Measurements from ENCODE around the gene MYL6. TPM values are rescaled to one million over a fixed set of nuclear protein-coding genes. Genes with fewer than 3 reads are reported as not detected.

MYL6 gene
- total and polyA plus RNA-seq, 12 donors: 1,276 to 3,646 (median 1,585) TPM

DNA sequence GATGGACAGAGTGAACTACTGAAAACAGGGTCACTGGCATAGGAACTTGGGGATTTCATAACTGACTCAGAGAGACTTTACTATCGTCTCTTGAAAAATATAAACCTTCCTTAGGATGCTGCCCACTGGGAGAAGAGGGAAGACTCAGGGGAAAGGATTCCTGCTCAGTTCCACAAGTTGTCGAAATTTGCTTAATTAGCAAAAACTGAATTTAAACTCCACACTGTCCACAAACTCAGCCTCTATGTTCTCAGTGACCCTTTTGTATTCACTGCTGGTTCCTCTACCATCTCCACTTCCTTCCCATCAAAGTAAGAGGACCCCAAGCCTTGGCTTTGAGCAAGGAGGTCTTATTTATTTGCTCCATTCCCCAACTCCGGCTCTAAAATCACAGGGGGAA lies 12.9 kb upstream of the MYL6 start:
- Histone ChIP-seq H3K4me1 (replicated peaks in 1 of 2) (peaks cover 15% of the 10 kb centered on the region in 2 donors), H3K27ac (peak overlapping the region in 1 of 5 donors; percentile 10), H3K9me3 (replicated peaks in 1 of 3) (no peaks in the 10 kb centered on the region), H3K36me3 (replicated peaks in 1 of 2) (peaks cover 0 to 47% of the 10 kb centered on the region in 2 donors), H3K4me3 (no peak overlapping the region), H3K27me3 (no peaks in the 10 kb centered on the region)
- DNase-seq: no peak
- 83 to 90% (median 83%) methylated on average over 3 of the region's 3 CpGs for WGBS, 4 donors
- intact Hi-C loops (cut with DNase I): no loop called here
- no peak for TF ChIP-seq POLR2A (IDR thresholded peaks at IDR 0.05)
- TF ChIP-seq, protein P1, sequence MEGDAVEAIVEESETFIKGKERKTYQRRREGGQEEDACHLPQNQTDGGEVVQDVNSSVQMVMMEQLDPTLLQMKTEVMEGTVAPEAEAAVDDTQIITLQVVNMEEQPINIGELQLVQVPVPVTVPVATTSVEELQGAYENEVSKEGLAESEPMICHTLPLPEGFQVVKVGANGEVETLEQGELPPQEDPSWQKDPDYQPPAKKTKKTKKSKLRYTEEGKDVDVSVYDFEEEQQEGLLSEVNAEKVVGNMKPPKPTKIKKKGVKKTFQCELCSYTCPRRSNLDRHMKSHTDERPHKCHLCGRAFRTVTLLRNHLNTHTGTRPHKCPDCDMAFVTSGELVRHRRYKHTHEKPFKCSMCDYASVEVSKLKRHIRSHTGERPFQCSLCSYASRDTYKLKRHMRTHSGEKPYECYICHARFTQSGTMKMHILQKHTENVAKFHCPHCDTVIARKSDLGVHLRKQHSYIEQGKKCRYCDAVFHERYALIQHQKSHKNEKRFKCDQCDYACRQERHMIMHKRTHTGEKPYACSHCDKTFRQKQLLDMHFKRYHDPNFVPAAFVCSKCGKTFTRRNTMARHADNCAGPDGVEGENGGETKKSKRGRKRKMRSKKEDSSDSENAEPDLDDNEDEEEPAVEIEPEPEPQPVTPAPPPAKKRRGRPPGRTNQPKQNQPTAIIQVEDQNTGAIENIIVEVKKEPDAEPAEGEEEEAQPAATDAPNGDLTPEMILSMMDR (IDR thresholded peaks at IDR 0.05): no peak

- peaks cover 0 to 34% of the 10 kb centered on the region in 2 donors for H3K36me3 ChIP-seq (replicated peaks in 1 of 2)
- H3K9me3 ChIP-seq (replicated peaks in 1 of 3): no peaks in the 10 kb centered on the region
- WGBS, 4 donors: 33 to 37% (median 35%) methylated on average over 13 of the region's 13 CpGs
- TF ChIP-seq, protein P1 (IDR thresholded peaks at IDR 0.05): no peak
- TF ChIP-seq POLR2A (IDR thresholded peaks at IDR 0.05): peak in 1 of 2 donors; percentile 7
- H3K27me3 ChIP-seq: no peaks in the 10 kb centered on the region
- H3K27ac ChIP-seq: peak overlapping the region; percentile 51 to 81 (median 69)
- H3K4me3 ChIP-seq: no peak overlapping the region
- H3K4me1 ChIP-seq (replicated peaks in 1 of 2): peaks cover 23 to 28% of the 10 kb centered on the region in 2 donors
- intact Hi-C loops (cut with DNase I): no loop called here
- peak; percentile 66 to 87 (median 77) for DNase-seq
Observed at GRCh38 chr12:56146492-56147460, 11.4 kb upstream of the MYL6 start.

DNA sequence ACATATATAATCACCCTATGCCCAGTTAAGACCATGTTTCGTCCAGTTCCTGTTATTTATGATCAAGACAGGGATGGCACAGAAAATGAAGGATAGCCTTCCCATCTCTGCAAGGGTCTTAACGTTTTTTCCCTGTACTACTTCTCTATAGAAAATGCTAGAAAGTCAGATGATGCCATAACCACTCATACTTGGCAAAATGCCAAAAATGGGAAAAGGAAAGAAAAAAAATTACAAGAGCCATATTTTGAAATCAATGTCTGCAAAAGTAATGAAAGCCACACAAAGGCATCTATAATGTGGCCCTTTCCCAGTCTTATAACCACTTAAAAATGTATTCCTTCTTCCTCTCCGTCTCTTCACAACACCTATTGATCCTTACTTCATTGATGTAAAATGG lies 7.6 kb upstream of the MYL6 start:
- intact Hi-C loops (cut with DNase I): no loop called here
- H3K4me3 ChIP-seq: no peak overlapping the region
- H3K36me3 ChIP-seq (replicated peaks in 1 of 2): no peaks in the 10 kb centered on the region
- TF ChIP-seq, protein P1 (IDR thresholded peaks at IDR 0.05): no peak
- no peak for TF ChIP-seq POLR2A (IDR thresholded peaks at IDR 0.05)
- DNase-seq: no peak
- no peaks in the 10 kb centered on the region for H3K27me3 ChIP-seq
- peak overlapping the region in 1 of 5 donors; percentile 97 for H3K27ac ChIP-seq
- no peaks in the 10 kb centered on the region for H3K9me3 ChIP-seq (replicated peaks in 1 of 3)
- 61 to 64% (median 62%) methylated on average over 3 of the region's 3 CpGs for WGBS, 4 donors
- H3K4me1 ChIP-seq (replicated peaks in 1 of 2): peaks cover 30 to 36% of the 10 kb centered on the region in 2 donors

DNA sequence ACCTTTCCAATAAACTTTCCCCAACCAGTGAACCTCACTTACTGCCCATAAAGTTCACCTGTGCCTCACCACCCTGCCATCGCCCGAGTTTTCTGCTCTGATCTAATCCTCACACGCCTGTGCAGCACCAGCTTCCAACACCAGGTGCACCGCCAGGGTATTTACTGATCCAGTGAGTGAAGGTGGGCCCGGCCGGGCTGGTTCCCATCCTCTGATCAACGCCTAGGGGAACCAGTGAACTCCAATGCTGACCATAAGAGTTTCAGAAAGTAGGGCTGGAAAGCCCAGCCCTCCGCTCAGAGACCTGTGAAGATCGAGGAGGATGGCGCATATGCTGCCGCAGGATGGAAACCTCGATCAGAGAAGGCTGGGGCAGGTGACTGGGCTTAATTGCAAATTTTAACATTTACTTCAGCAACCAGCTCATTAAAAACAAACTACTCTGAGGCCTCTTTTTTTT lies 6.5 kb upstream of the MYL6 start:
- Histone ChIP-seq H3K4me1 (replicated peaks in 1 of 2) (peaks cover 23 to 29% of the 10 kb centered on the region in 2 donors), H3K27ac (peak overlapping the region; percentile 80 to 97 (median 95)), H3K4me3 (peak overlapping the region in 3 of 4 donors; percentile 20 to 59 (median 38)), H3K36me3 (replicated peaks in 1 of 2) (no peaks in the 10 kb centered on the region), H3K27me3 (no peaks in the 10 kb centered on the region), H3K9me3 (replicated peaks in 1 of 3) (no peaks in the 10 kb centered on the region)
- peak in 6 of 7 donors; percentile 57 to 84 (median 63) for DNase-seq
- intact Hi-C loops (cut with DNase I): no loop called here
- WGBS, 4 donors: 5 to 11% (median 9%) methylated on average over 12 of the region's 12 CpGs
- no peak for TF ChIP-seq POLR2A (IDR thresholded peaks at IDR 0.05)
- TF ChIP-seq, protein P1 (IDR thresholded peaks at IDR 0.05): peak; percentile 19 to 76 (median 59)
